DMS 273 treated with DMSO at 0.1 percent for 48 hours (cell line): ENCODE results near the gene LBHD2.

ENCODE experiments used
- DNase-seq: peaks from one replicate; lab custom pipeline; 2025; lab: John Stamatoyannopoulos, UW

The LBHD2 gene

GRCh38 chr14:103121121-103121845 is 37.3 kb downstream of the LBHD2 start:
- DNase-seq, result no peak

- no peak for DNase-seq
Observed at GRCh38 chr14:103121846-103122584, 38.0 kb downstream of the LBHD2 start.

- no peak for DNase-seq
Observed at GRCh38 chr14:103122585-103122946, 38.6 kb downstream of the LBHD2 start.

GRCh38 chr14:103122947-103123633 is 39.1 kb downstream of the LBHD2 start, which contains the start of gene TNFAIP2:
TSS of gene TNFAIP2 (plus strand) at chr14:103123461. CDS start at chr14:103126458, 2,997 bp downstream.
- no peak for DNase-seq

GRCh38 chr14:103123634-103124500 is 39.9 kb downstream of the LBHD2 start:
- DNase-seq, result no peak

GRCh38 chr14:103124501-103125001 is 40.5 kb downstream of the LBHD2 start:
- no peak for DNase-seq

- DNase-seq, result no peak
Observed at GRCh38 chr14:103125098-103126070, 41.4 kb downstream of the LBHD2 start.

- no peak for DNase-seq
Observed at GRCh38 chr14:103126088-103126872, 42.3 kb downstream of the LBHD2 start.

GRCh38 chr14:103126873-103127304 is 42.9 kb downstream of the LBHD2 start:
- DNase-seq, result peak; percentile 33

- DNase-seq, result no peak
Observed at GRCh38 chr14:103127356-103127755, 43.3 kb downstream of the LBHD2 start.

- no peak for DNase-seq
Observed at GRCh38 chr14:103127861-103128598, 44.0 kb downstream of the LBHD2 start.

- DNase-seq, result no peak
Observed at GRCh38 chr14:103128631-103129300, 44.8 kb downstream of the LBHD2 start.

- no peak for DNase-seq
Observed at GRCh38 chr14:103129301-103130016, 45.4 kb downstream of the LBHD2 start.

GRCh38 chr14:103130017-103130764 is 46.2 kb downstream of the LBHD2 start:
- no peak for DNase-seq

GRCh38 chr14:103130965-103131364 is 47.0 kb downstream of the LBHD2 start:
- DNase-seq, result no peak

GRCh38 chr14:103131580-103131979 is 47.6 kb downstream of the LBHD2 start:
- no peak for DNase-seq
